SK-N-SH treated with all-trans-retinoic acid at 6 μM for 48 hours (cell line): ENCODE measurements around the gene HOXD12.

Source experiments
- ATAC-seq: fragments of 200-7000 bp; cut with Tn5 transposase; 3 replicates; pipeline ENCODE4 v1.9.1; 2020; ENCODE audit warnings: mild to moderate bottlenecking, moderate library complexity
- ARNTL ChIP-seq: fragments of 450-650 bp; formaldehyde crosslinking; IDR thresholded peaks from 2 replicates; pipeline ENCODE4 v1.5.0; 2020; ENCODE audit warnings: low read depth, mild to moderate bottlenecking, moderate library complexity, borderline replicate concordance
- BACH2 ChIP-seq: fragments of 250-450 bp; sonication (Bioruptor Pico); IDR thresholded peaks from 2 replicates; pipeline ENCODE4 v1.9.0; 2021; ENCODE audit warnings: mild to moderate bottlenecking, borderline replicate concordance
- CSDC2 ChIP-seq: fragments of 250-450 bp; sonication (Bioruptor Pico); IDR thresholded peaks from 2 replicates; pipeline ENCODE4 v1.5.0; 2020; ENCODE audit warnings: mild to moderate bottlenecking, moderate library complexity
- CSRNP3 ChIP-seq: fragments of 250-450 bp; sonication (Bioruptor Pico); IDR thresholded peaks from 2 replicates; pipeline ENCODE4 v1.5.1; 2021; ENCODE audit warnings: mild to moderate bottlenecking, moderate library complexity
- PATZ1 ChIP-seq: fragments of 250-450 bp; sonication (Bioruptor Pico); IDR thresholded peaks from 2 replicates; pipeline ENCODE4 v1.8.0; 2020; ENCODE audit warnings: mild to moderate bottlenecking, moderate library complexity, borderline replicate concordance
- POU6F1 ChIP-seq: fragments of 250-450 bp; sonication (Bioruptor Pico); IDR thresholded peaks from 2 replicates; pipeline ENCODE4 v1.8.0; 2021; ENCODE audit warnings: low read depth, mild to moderate bottlenecking, moderate library complexity, borderline replicate concordance
- PPARA ChIP-seq: fragments of 250-450 bp; sonication (Bioruptor Pico); IDR thresholded peaks from 2 replicates; pipeline ENCODE4 v1.5.0; 2020; ENCODE audit warnings: mild to moderate bottlenecking, borderline replicate concordance
- RARB ChIP-seq: fragments of 250-450 bp; sonication (Bioruptor Pico); IDR thresholded peaks from 2 replicates; pipeline ENCODE4 v1.8.0; 2021; ENCODE audit warnings: mild to moderate bottlenecking, moderate library complexity
- SNAI2 ChIP-seq: fragments of 250-450 bp; sonication (Bioruptor Pico); IDR thresholded peaks from 2 replicates; pipeline ENCODE4 v1.5.0; 2020; ENCODE audit warnings: mild to moderate bottlenecking, moderate library complexity
- TCF4 ChIP-seq: fragments of 250-450 bp; sonication (Bioruptor Pico); IDR thresholded peaks from 2 replicates; pipeline ENCODE4 v1.8.0; 2021; ENCODE audit warnings: mild to moderate bottlenecking, moderate library complexity, borderline replicate concordance
- TOX ChIP-seq: fragments of 250-450 bp; sonication (Bioruptor Pico); IDR thresholded peaks from 2 replicates; pipeline ENCODE4 v1.8.0; 2021; ENCODE audit warnings: mild to moderate bottlenecking, moderate library complexity, borderline replicate concordance
- TSHZ2 ChIP-seq: fragments of 250-450 bp; sonication (Bioruptor Pico); IDR thresholded peaks from 2 replicates; pipeline ENCODE4 v1.5.0; 2020; ENCODE audit warnings: mild to moderate bottlenecking, moderate library complexity
- ZFP3 ChIP-seq: fragments of 250-450 bp; sonication (Bioruptor Pico); IDR thresholded peaks from 2 replicates; pipeline ENCODE4 v1.5.0; 2020; ENCODE audit warnings: mild to moderate bottlenecking, moderate library complexity
- ZFP30 ChIP-seq: fragments of 450-650 bp; formaldehyde crosslinking; IDR thresholded peaks from 2 replicates; pipeline ENCODE4 v1.5.0; 2022; ENCODE audit warnings: mild to moderate bottlenecking, moderate library complexity
- ZNF70 ChIP-seq: fragments of 450-650 bp; formaldehyde crosslinking; IDR thresholded peaks from 2 replicates; pipeline ENCODE4 v1.5.0; 2020; ENCODE audit warnings: mild to moderate bottlenecking, moderate library complexity
- ZNF8 ChIP-seq: fragments of 450-650 bp; formaldehyde crosslinking; IDR thresholded peaks from 2 replicates; pipeline ENCODE4 v1.5.0; 2020; ENCODE audit warnings: mild to moderate bottlenecking, moderate library complexity
- TF ChIP-seq, protein P1 (sequence below): fragments of 250-450 bp; sonication (Bioruptor Pico); IDR thresholded peaks from 2 replicates; pipeline ENCODE4 v1.5.1; 2020; ENCODE audit warnings: low read depth, mild to moderate bottlenecking, moderate library complexity

The HOXD12 gene

GRCh38 chr2:176127774-176128072 is 28.1 kb downstream of the HOXD12 start:
- ATAC-seq, result no peak
- TF ChIP-seq BACH2 (CRISPR knock-in tag) (no peak), TOX (CRISPR knock-in tag) (no peak), ARNTL (CRISPR knock-in tag) (no peak), ZNF8 (CRISPR knock-in tag) (no peak), ZNF70 (CRISPR knock-in tag) (no peak), TSHZ2 (CRISPR knock-in tag) (no peak), RARB (CRISPR knock-in tag) (no peak), SNAI2 (CRISPR knock-in tag) (no peak), TCF4 (CRISPR knock-in tag) (no peak), ZFP3 (CRISPR knock-in tag) (no peak)
- TF ChIP-seq, protein P1, sequence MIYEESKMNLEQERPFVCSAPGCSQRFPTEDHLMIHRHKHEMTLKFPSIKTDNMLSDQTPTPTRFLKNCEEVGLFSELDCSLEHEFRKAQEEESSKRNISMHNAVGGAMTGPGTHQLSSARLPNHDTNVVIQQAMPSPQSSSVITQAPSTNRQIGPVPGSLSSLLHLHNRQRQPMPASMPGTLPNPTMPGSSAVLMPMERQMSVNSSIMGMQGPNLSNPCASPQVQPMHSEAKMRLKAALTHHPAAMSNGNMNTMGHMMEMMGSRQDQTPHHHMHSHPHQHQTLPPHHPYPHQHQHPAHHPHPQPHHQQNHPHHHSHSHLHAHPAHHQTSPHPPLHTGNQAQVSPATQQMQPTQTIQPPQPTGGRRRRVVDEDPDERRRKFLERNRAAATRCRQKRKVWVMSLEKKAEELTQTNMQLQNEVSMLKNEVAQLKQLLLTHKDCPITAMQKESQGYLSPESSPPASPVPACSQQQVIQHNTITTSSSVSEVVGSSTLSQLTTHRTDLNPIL (CRISPR knock-in tag), result no peak

DNA sequence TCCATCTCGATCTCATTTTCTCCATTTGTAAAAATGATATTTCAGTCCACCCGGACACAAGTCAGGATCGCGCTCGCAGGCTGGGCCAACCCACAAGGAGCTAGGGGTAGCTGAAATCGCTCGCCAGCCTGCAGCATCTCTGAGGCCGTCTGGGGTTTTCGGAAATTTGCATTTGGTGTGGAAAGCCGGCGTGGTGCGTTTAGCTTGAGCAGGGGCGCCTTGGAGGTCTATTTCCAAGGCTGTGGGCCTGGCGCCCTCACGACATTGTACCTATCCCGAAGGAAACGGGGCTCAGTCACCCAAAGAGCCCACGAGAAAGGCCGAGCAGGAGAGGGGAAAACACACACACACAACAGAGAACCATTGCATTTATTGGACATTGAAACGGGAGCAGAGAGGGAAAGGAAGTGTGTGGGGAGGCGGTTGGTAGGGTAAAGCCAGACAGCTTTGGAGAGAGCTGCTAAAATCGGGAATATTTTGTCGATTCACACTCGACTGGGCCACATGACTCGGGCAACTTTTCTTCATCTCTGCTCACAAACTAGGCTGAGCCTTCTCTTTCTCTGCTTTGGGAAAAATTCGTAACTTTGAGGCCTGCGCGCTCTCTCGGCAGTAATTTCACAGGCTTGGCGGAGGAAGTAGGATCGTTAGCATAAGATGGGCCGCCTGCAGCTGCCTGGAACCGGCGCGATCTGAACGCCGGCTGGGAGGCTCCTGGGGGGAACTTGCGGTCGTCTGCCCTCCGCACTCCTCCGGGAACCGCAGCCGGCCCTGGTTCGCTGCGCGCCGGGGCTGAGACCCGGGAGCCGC is 28.8 kb downstream of the HOXD12 start:
- no peak for ATAC-seq
- TF ChIP-seq RARB (CRISPR knock-in tag) (no peak), CSRNP3 (CRISPR knock-in tag) (no peak), BACH2 (CRISPR knock-in tag) (no peak), ZFP30 (CRISPR knock-in tag) (no peak), PPARA (CRISPR knock-in tag) (no peak), PATZ1 (CRISPR knock-in tag) (no peak), ZNF70 (CRISPR knock-in tag) (no peak), ZNF8 (CRISPR knock-in tag) (no peak), CSDC2 (CRISPR knock-in tag) (no peak), POU6F1 (no peak), TOX (CRISPR knock-in tag) (no peak), ARNTL (CRISPR knock-in tag) (no peak), TSHZ2 (CRISPR knock-in tag) (no peak), TCF4 (CRISPR knock-in tag) (no peak)
- TF ChIP-seq, protein P1 (CRISPR knock-in tag), result no peak
